ENCODE results near the gene HMOX1. TPM values are rescaled to one million over a fixed set of nuclear protein-coding genes. Genes with fewer than 3 reads are reported as not detected.

HMOX1 gene
- total and polyA plus RNA-seq, 2 of the 8 experiments (the other 6 are each of a cell fraction or from before 2014, with no cell fraction given): 25.0 to 41.6 TPM

DNA sequence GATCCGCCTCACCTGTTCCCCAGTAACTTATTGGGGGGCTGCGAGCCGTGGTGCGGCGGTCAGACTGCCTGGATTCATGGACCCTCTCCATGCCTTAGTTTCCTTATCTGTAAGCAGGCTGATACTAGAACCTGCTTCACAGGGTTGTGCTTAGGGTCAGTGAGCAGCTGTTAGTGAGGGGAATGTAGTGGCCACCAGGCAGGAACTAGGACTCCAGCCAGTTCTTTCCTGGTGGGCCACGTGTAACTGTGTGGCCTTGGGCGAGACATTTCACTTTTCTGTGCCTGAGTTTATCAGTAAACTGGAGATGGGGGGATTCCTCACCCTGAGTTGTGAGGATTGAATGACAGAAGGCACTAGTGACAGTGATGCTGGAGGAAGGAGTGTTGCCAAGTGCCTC, 43.9 kb downstream of the HMOX1 start (continued):
- TF ChIP-seq, protein P1, sequence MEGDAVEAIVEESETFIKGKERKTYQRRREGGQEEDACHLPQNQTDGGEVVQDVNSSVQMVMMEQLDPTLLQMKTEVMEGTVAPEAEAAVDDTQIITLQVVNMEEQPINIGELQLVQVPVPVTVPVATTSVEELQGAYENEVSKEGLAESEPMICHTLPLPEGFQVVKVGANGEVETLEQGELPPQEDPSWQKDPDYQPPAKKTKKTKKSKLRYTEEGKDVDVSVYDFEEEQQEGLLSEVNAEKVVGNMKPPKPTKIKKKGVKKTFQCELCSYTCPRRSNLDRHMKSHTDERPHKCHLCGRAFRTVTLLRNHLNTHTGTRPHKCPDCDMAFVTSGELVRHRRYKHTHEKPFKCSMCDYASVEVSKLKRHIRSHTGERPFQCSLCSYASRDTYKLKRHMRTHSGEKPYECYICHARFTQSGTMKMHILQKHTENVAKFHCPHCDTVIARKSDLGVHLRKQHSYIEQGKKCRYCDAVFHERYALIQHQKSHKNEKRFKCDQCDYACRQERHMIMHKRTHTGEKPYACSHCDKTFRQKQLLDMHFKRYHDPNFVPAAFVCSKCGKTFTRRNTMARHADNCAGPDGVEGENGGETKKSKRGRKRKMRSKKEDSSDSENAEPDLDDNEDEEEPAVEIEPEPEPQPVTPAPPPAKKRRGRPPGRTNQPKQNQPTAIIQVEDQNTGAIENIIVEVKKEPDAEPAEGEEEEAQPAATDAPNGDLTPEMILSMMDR (IDR thresholded peaks at IDR 0.05; ENCODE audit: control extremely low read depth in 1 of 3, insufficient read depth in 1 of 3, low read depth in 1 of 3, low read length in 3 of 3): no peak
- TF ChIP-seq TCF12 (IDR thresholded peaks at IDR 0.05; ENCODE audit: low read depth, low read length): no peak
- no peak for TF ChIP-seq CHD1 (IDR thresholded peaks at IDR 0.05; ENCODE audit: low read depth, low read length)
- TF ChIP-seq, protein P2, sequence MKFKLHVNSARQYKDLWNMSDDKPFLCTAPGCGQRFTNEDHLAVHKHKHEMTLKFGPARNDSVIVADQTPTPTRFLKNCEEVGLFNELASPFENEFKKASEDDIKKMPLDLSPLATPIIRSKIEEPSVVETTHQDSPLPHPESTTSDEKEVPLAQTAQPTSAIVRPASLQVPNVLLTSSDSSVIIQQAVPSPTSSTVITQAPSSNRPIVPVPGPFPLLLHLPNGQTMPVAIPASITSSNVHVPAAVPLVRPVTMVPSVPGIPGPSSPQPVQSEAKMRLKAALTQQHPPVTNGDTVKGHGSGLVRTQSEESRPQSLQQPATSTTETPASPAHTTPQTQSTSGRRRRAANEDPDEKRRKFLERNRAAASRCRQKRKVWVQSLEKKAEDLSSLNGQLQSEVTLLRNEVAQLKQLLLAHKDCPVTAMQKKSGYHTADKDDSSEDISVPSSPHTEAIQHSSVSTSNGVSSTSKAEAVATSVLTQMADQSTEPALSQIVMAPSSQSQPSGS (IDR thresholded peaks at IDR 0.05; ENCODE audit: low read length): no peak
